CD4-positive, alpha-beta T cell treated with Interleukin-15 for 1 hour (primary cell): Measurements from ENCODE around the gene SEC24B.

Source experiments
- DNase-seq: peaks from one replicate; pipeline ENCODE4 v3.0.0-alpha.2; 2020

Gene SEC24B

GRCh38 chr4:109589119-109589518 lies 155.5 kb downstream of the SEC24B start:
- no peak for DNase-seq

- DNase-seq = no peak
Measured at GRCh38 chr4:109589605-109590004, 156.0 kb downstream of the SEC24B start.
